ENCODE measurements around the gene PRRX1.

PRRX1 gene

GRCh38 chr1:170664828-170665612, 1.1 kb downstream of the PRRX1 start:
- DNase-seq (ENCODE audit: low read depth, low spot score) = no peak

- DNase-seq (ENCODE audit: low read depth, low spot score) = no peak
These were observed 1.7 kb downstream of the PRRX1 start for GRCh38 chr1:170665629-170666028.

- DNase-seq (ENCODE audit: low read depth, low spot score) = no peak
These were observed 2.8 kb downstream of the PRRX1 start for GRCh38 chr1:170666541-170667254.

- no peak for DNase-seq (ENCODE audit: low read depth, low spot score)
These were observed 4.5 kb downstream of the PRRX1 start for GRCh38 chr1:170668209-170669106.

GRCh38 chr1:170669107-170669445, 5.1 kb downstream of the PRRX1 start:
- no peak for DNase-seq (ENCODE audit: low read depth, low spot score)

- DNase-seq (ENCODE audit: low read depth, low spot score) = no peak
These were observed 5.9 kb downstream of the PRRX1 start for GRCh38 chr1:170669586-170670530.

GRCh38 chr1:170670802-170671628, 7.1 kb downstream of the PRRX1 start:
- no peak for DNase-seq (ENCODE audit: low read depth, low spot score)

- DNase-seq (ENCODE audit: low read depth, low spot score) = no peak
These were observed 7.7 kb downstream of the PRRX1 start for GRCh38 chr1:170671629-170671963.

GRCh38 chr1:170672316-170672715, 8.4 kb downstream of the PRRX1 start:
- no peak for DNase-seq (ENCODE audit: low read depth, low spot score)

- no peak for DNase-seq (ENCODE audit: low read depth, low spot score)
These were observed 10.3 kb downstream of the PRRX1 start for GRCh38 chr1:170674239-170674638.

- no peak for DNase-seq (ENCODE audit: low read depth, low spot score)
These were observed 11.1 kb downstream of the PRRX1 start for GRCh38 chr1:170674986-170675385.

GRCh38 chr1:170675865-170676264, 11.9 kb downstream of the PRRX1 start:
- DNase-seq (ENCODE audit: low read depth, low spot score) = no peak

- DNase-seq (ENCODE audit: low read depth, low spot score) = no peak
These were observed 12.7 kb downstream of the PRRX1 start for GRCh38 chr1:170676628-170677027.

GRCh38 chr1:170678027-170678600, 14.2 kb downstream of the PRRX1 start:
- no peak for DNase-seq (ENCODE audit: low read depth, low spot score)

- DNase-seq (ENCODE audit: low read depth, low spot score) = no peak
These were observed 16.5 kb downstream of the PRRX1 start for GRCh38 chr1:170680428-170680827.

GRCh38 chr1:170682169-170682568, 18.2 kb downstream of the PRRX1 start:
- DNase-seq (ENCODE audit: low read depth, low spot score) = no peak

GRCh38 chr1:170682809-170683208, 18.9 kb downstream of the PRRX1 start:
- DNase-seq (ENCODE audit: low read depth, low spot score) = no peak

GRCh38 chr1:170685166-170685565, 21.2 kb downstream of the PRRX1 start:
- DNase-seq (ENCODE audit: low read depth, low spot score) = no peak

GRCh38 chr1:170686291-170686690, 22.4 kb downstream of the PRRX1 start:
- no peak for DNase-seq (ENCODE audit: low read depth, low spot score)

- DNase-seq (ENCODE audit: low read depth, low spot score) = no peak
These were observed 23.7 kb downstream of the PRRX1 start for GRCh38 chr1:170687621-170688020.

All from activated naive CD8-positive, alpha-beta T cell treated with anti-CD3 and anti-CD28 coated beads, Interleukin-2, amount 50 U/mL, for 16 hours (primary cell).